A673 (cell line): ENCODE results near the gene BOD1L2.

Experiments
- CTCF ChIP-seq: fragments of 300-800, 200-600 bp; sonication (generic); conservative IDR thresholded peaks from 2 replicates; pipeline ENCODE4 v1.5.1; 2017; ENCODE audit warnings: low read depth, mild to moderate bottlenecking, antibody characterized with exemption, low read length, moderate library complexity, mixed read lengths
- EZH2 ChIP-seq: fragments of 200-600 bp; sonication (generic); IDR thresholded peaks from 2 replicates; pipeline ENCODE4 v1.6.1; 2017; ENCODE audit warnings: borderline replicate concordance, low read depth, mild to moderate bottlenecking, mixed read lengths, antibody characterized with exemption, low read length; ENCODE audit not compliant: poor library complexity, severe bottlenecking

- TF ChIP-seq CTCF (no peak), EZH2 (no peak)
Observed at GRCh38 chr18:57131782-57132181, 15.1 kb upstream of the BOD1L2 start.
